HG03342 (cell line): Measurements from ENCODE around the gene GARRE1.
"Not testable (repeated sequence)": the region's sequence is repeated elsewhere in the genome, so short reads cannot be mapped to it uniquely, and the experiment has no call there.

Experiments used
- ATAC-seq: cut with Tn5 transposase; IDR thresholded peaks from one replicate; pipeline ENCODE4 v1.9.1; 2021; ENCODE audit warnings: mild to moderate bottlenecking, moderate library complexity; ENCODE audit not compliant: unreplicated experiment

The GARRE1 gene

GRCh38 chr19:34229721-34230120, 24.6 kb upstream of the GARRE1 start:
- no peak for ATAC-seq

- no peak for ATAC-seq
Observed at GRCh38 chr19:34230820-34231219, 23.5 kb upstream of the GARRE1 start.

GRCh38 chr19:34231439-34231838, 22.9 kb upstream of the GARRE1 start:
- ATAC-seq: no peak

DNA sequence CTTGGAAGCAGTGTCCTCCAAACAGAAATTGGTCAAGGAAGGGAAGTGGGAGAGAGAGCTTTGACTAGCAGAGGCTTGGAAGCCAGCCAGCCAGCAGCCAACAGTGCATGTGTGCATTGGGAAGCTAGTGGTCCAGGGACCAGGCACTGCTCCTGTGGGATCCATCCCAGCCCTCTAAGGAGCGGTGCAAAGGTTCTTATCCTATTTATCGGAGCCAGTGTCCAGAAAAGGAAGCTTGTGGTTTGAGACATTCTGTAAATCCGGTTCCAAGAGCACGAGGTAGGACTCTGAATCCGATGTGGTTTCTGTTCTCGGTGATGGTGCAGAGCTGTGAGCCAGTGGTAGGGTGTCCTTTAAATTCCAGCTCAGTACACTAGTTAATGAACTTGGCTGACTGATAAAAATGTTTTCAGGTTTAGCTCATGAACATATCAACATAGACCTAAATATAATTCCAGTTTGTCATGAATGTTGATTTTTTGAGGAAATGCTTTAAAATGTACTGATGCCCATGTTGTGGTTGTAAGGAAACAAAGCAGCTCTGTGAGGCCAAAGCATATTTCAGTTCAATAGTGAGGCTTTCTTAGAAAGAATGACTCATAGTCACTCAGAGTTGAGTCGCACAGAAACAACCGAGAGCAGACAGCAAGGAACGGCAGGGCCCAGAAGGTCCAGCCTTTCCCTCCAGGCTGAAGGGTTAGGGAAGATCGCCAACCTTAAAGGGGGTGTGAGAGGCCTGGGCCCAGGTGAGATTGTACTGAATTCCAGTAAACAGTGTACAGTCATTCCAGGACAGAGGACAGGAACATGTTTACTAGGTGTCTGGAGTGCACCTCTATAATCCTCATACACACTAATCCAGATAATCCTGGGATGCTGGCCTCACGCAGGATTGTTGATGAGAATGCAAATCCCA, 21.5 kb upstream of the GARRE1 start:
- no peak for ATAC-seq

DNA sequence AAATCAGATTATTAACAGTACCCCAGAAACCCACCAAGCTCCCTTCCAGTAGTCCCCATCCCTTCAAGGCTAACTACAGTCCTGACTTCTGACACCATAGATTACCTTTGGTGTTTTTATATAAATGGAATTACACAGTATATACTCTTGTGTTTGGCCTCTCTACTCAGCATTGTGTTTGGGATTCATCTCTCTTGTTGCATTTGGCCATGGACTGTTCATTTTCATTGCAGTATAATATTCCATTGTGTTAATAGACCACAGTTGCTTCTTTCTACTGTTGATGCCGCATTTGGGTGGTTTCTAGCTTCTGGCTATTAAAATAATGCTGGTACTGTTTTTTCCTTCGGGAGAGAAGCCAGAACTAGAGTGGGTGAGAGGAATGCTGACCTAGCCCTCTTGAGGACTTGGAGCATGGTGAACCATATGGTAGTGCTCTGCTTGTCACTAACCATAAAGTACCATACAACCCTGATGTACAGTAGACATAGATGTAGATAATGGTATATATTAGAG, 18.9 kb upstream of the GARRE1 start:
- no peak for ATAC-seq

DNA sequence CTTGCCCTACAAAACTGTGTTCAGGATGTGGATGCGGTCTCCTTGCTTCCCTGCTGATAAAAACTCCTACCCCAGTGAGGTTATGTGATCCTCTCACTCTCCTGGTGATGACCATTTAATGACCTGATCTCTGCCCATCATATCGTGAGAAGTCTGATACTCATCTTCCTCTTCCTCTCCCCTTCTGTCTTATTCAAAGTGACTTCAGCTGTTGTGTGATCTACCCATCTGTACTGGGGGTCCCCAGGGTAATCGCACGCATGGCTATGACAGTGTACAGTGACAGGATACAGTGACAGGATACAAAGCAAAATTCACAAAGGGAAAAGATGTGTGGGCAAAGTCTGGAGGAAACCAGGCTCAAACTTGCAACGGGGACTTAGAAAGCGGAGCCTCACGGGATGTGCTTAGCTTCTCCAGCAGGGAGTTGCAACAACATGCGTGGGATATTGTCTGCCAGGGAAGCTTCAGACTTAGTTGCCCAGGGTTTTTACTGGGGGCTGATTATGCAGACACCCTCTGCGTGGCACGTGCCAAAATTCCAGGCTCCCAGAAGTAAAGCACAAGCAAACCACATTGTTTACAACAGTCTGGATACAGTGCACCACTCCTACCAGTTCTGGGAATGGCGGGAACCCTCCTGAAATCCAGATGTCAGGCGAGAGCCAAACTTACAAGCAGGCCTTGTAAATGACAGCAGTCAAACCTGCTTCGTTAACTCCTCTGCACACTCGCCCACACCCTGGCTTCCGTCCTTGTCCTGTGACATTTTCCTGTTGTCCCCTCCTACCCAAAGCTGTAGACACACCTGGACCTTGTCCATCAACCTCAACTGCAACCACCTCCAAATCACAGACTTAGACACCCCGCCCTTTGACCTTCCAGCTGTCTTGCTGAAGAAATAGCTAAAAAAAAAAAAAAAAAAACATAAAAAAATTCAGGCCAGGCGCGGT, 18.0 kb upstream of the GARRE1 start:
- no peak for ATAC-seq

DNA sequence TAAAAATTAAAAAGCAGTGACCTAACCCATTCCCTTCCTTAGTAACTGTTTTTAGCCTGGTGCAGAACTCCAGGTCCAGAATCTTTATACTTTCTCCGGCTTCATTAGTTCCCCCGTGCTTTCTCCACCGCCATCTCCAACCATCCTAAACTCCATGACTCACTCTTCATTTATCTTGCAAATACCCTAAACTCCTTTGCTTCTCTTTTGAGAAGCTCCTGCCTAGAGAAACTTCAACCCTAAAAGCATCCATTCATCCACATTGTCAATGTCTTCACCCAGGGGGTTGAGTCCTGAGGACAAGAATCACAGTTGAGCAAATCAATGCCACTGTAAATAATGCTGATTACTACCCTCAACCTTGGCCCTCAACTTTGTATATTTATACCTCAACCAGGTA, 17.1 kb upstream of the GARRE1 start:
- no peak for ATAC-seq

GRCh38 chr19:34237939-34238338, 16.4 kb upstream of the GARRE1 start:
- no peak for ATAC-seq

DNA sequence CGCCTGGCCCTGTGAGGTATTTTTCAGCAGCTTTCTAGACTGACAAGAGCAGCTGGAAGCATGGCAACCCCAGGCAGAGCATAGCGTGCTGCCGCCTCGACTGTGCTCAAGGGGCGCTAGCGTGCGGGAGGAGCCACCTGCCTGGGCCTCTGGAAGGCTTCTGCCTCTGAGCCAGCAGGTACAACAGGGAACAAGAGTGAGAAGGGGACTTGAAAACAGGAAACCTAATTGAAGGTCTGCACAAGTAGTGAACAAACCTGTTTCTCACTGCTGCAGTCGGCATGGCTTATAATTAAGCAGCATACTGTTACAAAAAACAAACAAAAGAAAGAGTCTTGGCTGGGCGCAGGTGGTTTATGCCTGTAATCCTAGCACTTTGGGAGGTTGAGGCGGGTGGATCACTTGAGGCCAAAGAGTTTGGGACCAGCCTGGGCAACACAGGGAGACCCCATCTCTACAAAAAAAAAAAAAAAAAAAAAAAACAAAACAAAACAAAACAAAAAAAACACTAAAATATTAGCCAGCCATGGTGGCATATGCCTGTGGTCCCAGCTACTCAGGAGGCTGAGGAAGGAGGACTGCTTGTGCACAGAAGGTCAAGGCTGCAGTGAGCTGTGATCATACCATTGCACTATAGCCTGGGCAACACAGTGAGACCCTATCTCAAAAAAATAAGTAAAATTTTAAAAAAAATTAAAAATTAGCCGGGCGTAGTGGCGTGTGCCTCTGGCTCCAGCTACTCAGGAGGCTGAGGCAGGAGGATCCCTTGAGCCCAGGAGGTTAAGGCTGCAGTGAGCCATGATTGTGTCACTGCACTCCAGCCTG, 12.6 kb upstream of the GARRE1 start:
- no peak for ATAC-seq

DNA sequence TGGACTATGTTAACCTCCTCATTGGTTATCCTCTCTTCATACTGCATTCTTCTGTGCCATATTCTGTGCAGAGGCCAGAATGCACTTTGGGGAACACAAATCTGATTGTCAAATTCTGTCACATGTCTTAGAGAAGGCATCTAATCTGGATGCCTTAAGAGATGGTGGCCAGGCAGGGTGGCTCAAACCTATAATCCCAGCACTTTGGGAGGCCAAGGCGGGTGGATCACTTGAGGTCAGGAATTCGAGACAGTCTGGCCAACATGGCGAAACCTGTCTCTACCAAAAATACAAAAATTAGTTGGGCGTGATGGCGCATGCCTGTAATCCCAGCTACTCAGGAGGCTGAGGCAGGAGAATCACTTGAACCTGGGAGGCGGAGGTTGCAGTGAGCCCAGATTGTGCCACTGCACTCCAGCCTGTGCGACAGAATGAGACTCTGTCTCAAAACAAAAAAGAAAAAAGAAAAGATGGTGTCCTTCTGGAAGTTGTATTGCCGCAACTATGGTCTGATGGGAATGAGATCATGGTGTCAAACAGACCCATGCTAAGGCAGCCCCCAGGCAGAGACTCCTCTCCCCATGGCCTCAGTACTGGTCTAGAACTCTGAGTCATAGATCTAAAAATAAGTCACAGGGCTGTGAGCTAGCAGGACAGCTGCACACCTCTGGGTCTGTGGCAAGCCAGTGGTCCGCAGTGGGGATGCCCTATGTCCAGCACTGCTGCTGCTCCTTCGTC, 11.0 kb upstream of the GARRE1 start:
- peak; percentile 44 for ATAC-seq

- ATAC-seq: no peak
Observed at GRCh38 chr19:34243876-34244578, 10.3 kb upstream of the GARRE1 start.

DNA sequence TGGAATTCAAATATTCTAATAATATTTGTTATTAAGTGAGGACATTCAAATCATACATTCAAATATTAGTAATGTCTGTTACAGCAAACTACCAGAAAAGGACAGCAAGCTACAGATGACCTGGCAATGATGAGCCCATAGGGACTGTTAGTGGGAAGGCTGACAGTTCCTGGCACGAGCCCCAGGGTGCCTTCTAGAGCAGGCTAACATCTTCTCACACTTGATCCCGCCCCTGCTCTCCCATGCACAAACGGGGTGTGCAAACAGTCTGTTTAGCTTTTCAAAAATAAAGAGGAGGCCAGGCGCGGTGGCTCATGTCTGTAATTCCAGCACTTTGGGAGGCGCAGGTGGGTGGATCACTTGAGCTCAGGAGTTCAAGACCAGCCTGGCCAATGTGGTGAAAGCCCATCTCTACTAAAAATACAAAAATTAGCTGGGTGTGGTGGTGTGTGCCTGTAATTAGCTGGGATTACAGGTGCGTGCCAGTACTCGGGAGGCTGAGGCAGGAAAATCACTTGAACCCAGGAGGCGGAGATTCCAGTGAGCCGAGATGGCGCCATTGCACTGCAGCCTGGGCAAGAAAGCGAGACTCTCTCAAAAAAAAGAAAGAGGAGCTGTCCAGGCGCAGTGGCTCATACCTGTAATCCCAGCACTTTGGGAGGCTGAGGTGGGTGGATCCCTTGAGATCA, 9.6 kb upstream of the GARRE1 start:
- no peak for ATAC-seq

- ATAC-seq: no peak
Observed at GRCh38 chr19:34246340-34246739, 8.0 kb upstream of the GARRE1 start.

DNA sequence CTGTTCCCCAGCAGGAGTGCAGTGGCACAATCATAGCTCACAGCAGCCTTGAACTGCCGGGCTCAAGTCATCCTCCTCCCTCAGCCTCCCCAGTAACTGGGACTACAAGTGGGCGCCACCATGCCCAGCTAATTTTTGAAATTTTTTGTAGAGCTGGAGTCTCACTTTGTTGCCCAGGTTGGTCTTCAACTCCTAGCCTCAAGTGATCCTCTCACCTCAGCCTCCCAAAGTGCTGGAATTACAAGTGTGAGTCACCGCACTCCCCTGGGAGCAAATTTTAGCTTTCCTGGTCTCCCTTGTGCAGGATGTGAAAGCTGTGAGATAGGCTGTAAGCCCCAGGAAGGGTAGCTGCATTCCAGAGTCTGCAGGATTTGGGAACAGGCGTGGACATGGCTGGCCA, 5.4 kb upstream of the GARRE1 start:
- no peak for ATAC-seq

GRCh38 chr19:34253167-34253566, 1.2 kb upstream of the GARRE1 start:
- not testable (repeated sequence) for ATAC-seq

GRCh38 chr19:34253681-34254045, 691 bp upstream of the GARRE1 start:
- ATAC-seq: not testable (repeated sequence)

- peak; percentile 45 for ATAC-seq
Observed at GRCh38 chr19:34254698-34255432, 511 bp downstream of the GARRE1 start.

- ATAC-seq: no peak
Observed at GRCh38 chr19:34255546-34255945, 1.2 kb downstream of the GARRE1 start.
